ENCODE data around the gene NFE2L3.
"Not testable (repeated sequence)": the region's sequence is repeated elsewhere in the genome, so short reads cannot be mapped to it uniquely, and the experiment has no call there.

NFE2L3 gene
- total RNA-seq = 5.4 to 180 (median 17.9) reads per million in 9 experiments

- H3K4me1 Mint-ChIP-seq (ENCODE audit: low read depth in 2 of 2) = peaks cover 49 to 52% of the 10 kb centered on the region in 2 donors
These were observed at the start of gene NFE2L3 for GRCh38 chr7:26151953-26152781. TSS of gene NFE2L3 (plus strand) at chr7:26152198. CDS start at chr7:26152499, 301 bp downstream.

GRCh38 chr7:26103596-26103995 is 48.4 kb upstream of the NFE2L3 start:
- no peak for ATAC-seq (replicated peaks)

More at GRCh38 chr7:26151953-26152781, at the start of gene NFE2L3:
- Mint-ChIP-seq H3K36me3 (ENCODE audit: insufficient read depth) (peaks cover 10% of the 10 kb centered on the region), H3K4me3 (peak within 1 kb of the TSS; percentile 82 to 90), H3K9me3 (no peaks in the 10 kb centered on the region), H3K27me3 (no peaks in the 10 kb centered on the region), H3K27ac (peak within 1 kb of the TSS; percentile 86 to 88)
- DNase-seq (peak; percentile 70 to 78 (median 72)), ATAC-seq (replicated peaks) (peak; percentile 74)

GRCh38 chr7:26105236-26105635 is 46.8 kb upstream of the NFE2L3 start:
- peaks cover 0 to 8% of the 10 kb centered on the region in 2 donors for H3K4me1 Mint-ChIP-seq (ENCODE audit: low read depth in 2 of 2)
- no peaks in the 10 kb centered on the region for H3K36me3 Mint-ChIP-seq (ENCODE audit: insufficient read depth)
- DNase-seq (no peak), ATAC-seq (replicated peaks) (no peak)
- H3K4me3 Mint-ChIP-seq = no peak overlapping the region
- no peaks in the 10 kb centered on the region for H3K9me3 Mint-ChIP-seq
- H3K27ac Mint-ChIP-seq = no peak overlapping the region
- peaks cover 0 to 12% of the 10 kb centered on the region in 2 donors for H3K27me3 Mint-ChIP-seq

More at GRCh38 chr7:26103596-26103995, 48.4 kb upstream of the NFE2L3 start:
- DNase-seq = no peak
- H3K4me1 Mint-ChIP-seq (ENCODE audit: low read depth in 2 of 2) = peaks cover 0 to 8% of the 10 kb centered on the region in 2 donors
- no peaks in the 10 kb centered on the region for H3K9me3 Mint-ChIP-seq
- H3K27me3 Mint-ChIP-seq = peaks cover 0 to 12% of the 10 kb centered on the region in 2 donors
- no peak overlapping the region for H3K27ac Mint-ChIP-seq
- H3K4me3 Mint-ChIP-seq = no peak overlapping the region
- H3K36me3 Mint-ChIP-seq (ENCODE audit: insufficient read depth) = no peaks in the 10 kb centered on the region

- no peaks in the 10 kb centered on the region for H3K36me3 Mint-ChIP-seq (ENCODE audit: insufficient read depth)
- H3K9me3 Mint-ChIP-seq = no peaks in the 10 kb centered on the region
- H3K27me3 Mint-ChIP-seq = peaks cover 0 to 12% of the 10 kb centered on the region in 2 donors
- H3K4me1 Mint-ChIP-seq (ENCODE audit: low read depth in 2 of 2) = peaks cover 0 to 8% of the 10 kb centered on the region in 2 donors
- no peak overlapping the region for H3K4me3 Mint-ChIP-seq
- DNase-seq = no peak
- no peak for ATAC-seq (replicated peaks)
- no peak overlapping the region for H3K27ac Mint-ChIP-seq
These were observed 46.1 kb upstream of the NFE2L3 start for GRCh38 chr7:26105931-26106330.

GRCh38 chr7:26112203-26112740 is 39.7 kb upstream of the NFE2L3 start:
- no peak for ATAC-seq (replicated peaks)
- DNase-seq = no peak
- Mint-ChIP-seq H3K27ac (peak overlapping the region in 1 of 2 donors; percentile 6), H3K4me3 (no peak overlapping the region), H3K9me3 (no peaks in the 10 kb centered on the region), H3K4me1 (ENCODE audit: low read depth in 2 of 2) (peaks cover 2 to 5% of the 10 kb centered on the region in 2 donors), H3K36me3 (ENCODE audit: insufficient read depth) (no peaks in the 10 kb centered on the region), H3K27me3 (peaks cover under 1 to 5% of the 10 kb centered on the region in 2 donors)

GRCh38 chr7:26115650-26116049 is 36.3 kb upstream of the NFE2L3 start:
- H3K4me3 Mint-ChIP-seq = no peak overlapping the region
- ATAC-seq (replicated peaks) = no peak

GRCh38 chr7:26117142-26117807 is 34.7 kb upstream of the NFE2L3 start:
- DNase-seq (no peak), ATAC-seq (replicated peaks) (no peak)
- H3K27ac Mint-ChIP-seq = no peak overlapping the region
- peaks cover 14 to 24% of the 10 kb centered on the region in 2 donors for H3K27me3 Mint-ChIP-seq
- peaks cover 3 to 8% of the 10 kb centered on the region in 2 donors for H3K4me1 Mint-ChIP-seq (ENCODE audit: low read depth in 2 of 2)
- H3K9me3 Mint-ChIP-seq = no peaks in the 10 kb centered on the region
- no peaks in the 10 kb centered on the region for H3K36me3 Mint-ChIP-seq (ENCODE audit: insufficient read depth)
- H3K4me3 Mint-ChIP-seq = no peak overlapping the region

More at GRCh38 chr7:26115650-26116049, 36.3 kb upstream of the NFE2L3 start:
- Mint-ChIP-seq H3K36me3 (ENCODE audit: insufficient read depth) (no peaks in the 10 kb centered on the region), H3K4me1 (ENCODE audit: low read depth in 2 of 2) (peaks cover 3 to 8% of the 10 kb centered on the region in 2 donors), H3K9me3 (no peaks in the 10 kb centered on the region), H3K27ac (no peak overlapping the region), H3K27me3 (peaks cover 2 to 12% of the 10 kb centered on the region in 2 donors)
- no peak for DNase-seq

- Mint-ChIP-seq H3K4me3 (no peak overlapping the region), H3K9me3 (no peaks in the 10 kb centered on the region), H3K27ac (no peak overlapping the region), H3K36me3 (ENCODE audit: insufficient read depth) (no peaks in the 10 kb centered on the region), H3K27me3 (peaks cover 14 to 27% of the 10 kb centered on the region in 2 donors), H3K4me1 (ENCODE audit: low read depth in 2 of 2) (peaks cover 3 to 8% of the 10 kb centered on the region in 2 donors)
- DNase-seq (no peak), ATAC-seq (replicated peaks) (no peak)
These were observed 34.0 kb upstream of the NFE2L3 start for GRCh38 chr7:26117970-26118369.

- DNase-seq = no peak
- no peak overlapping the region for H3K27ac Mint-ChIP-seq
- H3K36me3 Mint-ChIP-seq (ENCODE audit: insufficient read depth) = no peaks in the 10 kb centered on the region
- no peaks in the 10 kb centered on the region for H3K9me3 Mint-ChIP-seq
- peaks cover 24 to 33% of the 10 kb centered on the region in 2 donors for H3K27me3 Mint-ChIP-seq
- H3K4me1 Mint-ChIP-seq (ENCODE audit: low read depth in 2 of 2) = peaks cover 0 to 3% of the 10 kb centered on the region in 2 donors
- H3K4me3 Mint-ChIP-seq = no peak overlapping the region
- no peak for ATAC-seq (replicated peaks)
These were observed 29.3 kb upstream of the NFE2L3 start for GRCh38 chr7:26122745-26123144.

GRCh38 chr7:26124775-26125174 is 27.2 kb upstream of the NFE2L3 start:
- not testable (repeated sequence) for H3K4me1 Mint-ChIP-seq (ENCODE audit: low read depth in 2 of 2); DNase-seq; ATAC-seq (replicated peaks); H3K27ac Mint-ChIP-seq; H3K36me3 Mint-ChIP-seq (ENCODE audit: insufficient read depth); H3K9me3 Mint-ChIP-seq; H3K4me3 Mint-ChIP-seq
- peaks cover 24 to 34% of the 10 kb centered on the region in 2 donors for H3K27me3 Mint-ChIP-seq

- Mint-ChIP-seq H3K27ac (no peak overlapping the region), H3K4me1 (ENCODE audit: low read depth in 2 of 2) (peaks cover 0 to 5% of the 10 kb centered on the region in 2 donors), H3K4me3 (no peak overlapping the region), H3K9me3 (no peaks in the 10 kb centered on the region), H3K36me3 (ENCODE audit: insufficient read depth) (no peaks in the 10 kb centered on the region), H3K27me3 (peaks cover 23 to 37% of the 10 kb centered on the region in 2 donors)
- DNase-seq (no peak), ATAC-seq (replicated peaks) (no peak)
These were observed 24.6 kb upstream of the NFE2L3 start for GRCh38 chr7:26127411-26127810.

- H3K27ac Mint-ChIP-seq = no peak overlapping the region
- H3K9me3 Mint-ChIP-seq = no peaks in the 10 kb centered on the region
- DNase-seq (no peak), ATAC-seq (replicated peaks) (no peak)
- peaks cover 17 to 31% of the 10 kb centered on the region in 2 donors for H3K27me3 Mint-ChIP-seq
- no peaks in the 10 kb centered on the region for H3K36me3 Mint-ChIP-seq (ENCODE audit: insufficient read depth)
- peaks cover 0 to 5% of the 10 kb centered on the region in 2 donors for H3K4me1 Mint-ChIP-seq (ENCODE audit: low read depth in 2 of 2)
- H3K4me3 Mint-ChIP-seq = no peak overlapping the region
These were observed 20.9 kb upstream of the NFE2L3 start for GRCh38 chr7:26131056-26131589.

- ATAC-seq (replicated peaks) (no peak), DNase-seq (no peak)
- Mint-ChIP-seq H3K27ac (no peak overlapping the region), H3K9me3 (no peaks in the 10 kb centered on the region), H3K27me3 (peaks cover 17 to 23% of the 10 kb centered on the region in 2 donors), H3K4me1 (ENCODE audit: low read depth in 2 of 2) (no peaks in the 10 kb centered on the region), H3K4me3 (no peak overlapping the region), H3K36me3 (ENCODE audit: insufficient read depth) (no peaks in the 10 kb centered on the region)
These were observed 16.9 kb upstream of the NFE2L3 start for GRCh38 chr7:26135076-26135475.

All from effector memory CD8-positive, alpha-beta T cell (primary cell).